NCI-H82 treated with DMSO at 0.1 percent for 48 hours (cell line): ENCODE data around the gene TLL2.

ENCODE experiments used
- DNase-seq: peaks from one replicate; lab custom pipeline; 2025; ENCODE audit not compliant: unreplicated experiment; lab: John Stamatoyannopoulos, UW

TLL2 gene

GRCh38 chr10:96367470-96367869 is 146.3 kb downstream of the TLL2 start:
- no peak for DNase-seq

DNA sequence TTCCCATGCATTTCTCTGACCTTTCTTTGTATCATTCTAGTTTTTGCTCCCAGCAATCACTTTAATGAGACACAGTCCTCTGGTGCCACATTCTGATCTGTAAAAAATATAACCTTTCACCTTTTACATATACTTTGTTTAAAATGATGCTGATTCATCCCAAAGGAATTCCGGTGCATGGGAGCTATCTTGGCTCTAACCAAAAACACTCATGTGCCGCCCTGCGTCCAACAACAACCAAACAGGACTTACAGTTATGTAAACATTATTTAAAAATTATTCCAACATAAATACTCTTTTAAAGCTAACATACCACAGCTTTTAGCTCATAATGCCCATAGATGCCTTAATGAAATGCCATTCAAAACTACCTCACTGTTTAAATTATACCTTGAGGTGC is 147.2 kb downstream of the TLL2 start:
- DNase-seq = no peak

DNA sequence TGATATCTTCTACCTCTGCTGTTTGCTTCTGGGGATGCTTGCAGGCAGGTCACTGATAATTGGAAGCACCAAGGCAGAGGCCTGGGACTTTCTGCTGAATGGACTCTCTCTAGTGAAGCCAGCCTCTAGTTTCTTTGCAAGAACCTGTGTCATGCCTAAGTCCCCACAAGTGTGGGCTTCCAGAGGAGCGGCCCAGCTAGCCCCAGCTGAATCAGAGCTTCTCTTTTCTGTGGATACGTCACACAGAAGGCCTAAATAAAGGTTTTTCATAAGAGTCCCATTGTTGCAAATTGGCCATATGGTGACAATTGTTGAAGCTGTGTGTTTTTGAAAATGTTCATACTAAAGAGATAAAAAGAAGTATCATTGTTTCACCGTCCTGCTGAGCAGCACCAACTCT is 148.2 kb downstream of the TLL2 start:
- no peak for DNase-seq

DNA sequence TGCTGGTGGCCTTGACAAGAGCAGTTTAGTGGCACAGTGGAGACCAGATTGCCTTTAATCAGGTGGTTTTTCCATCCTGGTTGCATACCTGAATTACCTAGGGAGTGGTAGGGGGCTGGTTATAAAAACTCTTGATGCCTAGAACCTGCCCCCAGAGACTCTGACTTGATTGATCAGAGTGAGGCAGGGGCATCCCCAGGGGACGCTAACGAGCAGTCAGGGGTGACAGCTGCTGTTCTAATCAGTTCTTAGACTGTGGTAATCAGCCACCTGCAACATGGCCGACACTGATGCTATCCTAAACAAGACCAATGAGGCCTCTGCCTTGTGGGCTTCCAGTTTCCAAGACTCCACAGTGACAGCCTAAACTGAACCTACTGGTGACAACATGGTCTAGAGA is 153.0 kb downstream of the TLL2 start:
- no peak for DNase-seq

- no peak for DNase-seq
These were observed 153.4 kb downstream of the TLL2 start for GRCh38 chr10:96360331-96360730.

- DNase-seq = no peak
These were observed 154.1 kb downstream of the TLL2 start for GRCh38 chr10:96359616-96360015.

DNA sequence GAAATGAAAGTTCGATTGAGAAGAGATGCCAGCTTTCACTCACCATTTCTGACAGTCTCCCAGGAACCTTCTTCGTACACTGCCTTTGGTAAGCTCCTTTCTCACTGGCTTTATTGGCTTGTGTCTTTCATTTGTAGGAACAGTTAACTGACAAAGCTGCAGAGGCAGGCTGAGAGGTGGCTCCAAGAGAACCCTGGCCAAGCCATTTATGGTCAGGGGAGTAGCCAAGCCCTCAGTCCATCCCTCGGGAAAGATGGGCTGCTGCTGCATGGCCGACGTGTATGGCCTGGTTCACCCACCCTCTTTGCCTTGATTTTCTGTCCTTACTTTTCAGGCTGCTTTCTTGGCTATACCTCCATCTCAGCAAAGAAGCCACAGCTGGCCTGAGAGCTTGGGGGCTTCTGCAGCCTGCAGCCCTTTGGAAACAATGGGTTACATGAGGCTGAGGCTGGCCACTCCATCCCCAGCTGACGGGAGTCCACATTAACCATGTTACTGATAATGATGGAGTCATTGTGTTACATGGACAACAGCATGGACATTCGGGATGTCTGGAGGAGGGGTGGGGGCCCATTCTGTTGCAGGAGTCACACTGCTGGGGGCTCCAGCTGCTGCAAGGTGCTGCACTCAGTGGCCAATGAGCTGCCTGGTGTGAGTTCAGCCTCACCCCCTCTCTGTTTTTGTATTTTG is 154.7 kb downstream of the TLL2 start, which contains the start of gene OPALIN:
OPALIN (minus strand) TSS at position 152 of the 690 bp plus-strand sequence; CDS start at position 46, 106 bp downstream.
- DNase-seq = no peak

GRCh38 chr10:96357038-96357620 is 156.6 kb downstream of the TLL2 start:
- no peak for DNase-seq

DNA sequence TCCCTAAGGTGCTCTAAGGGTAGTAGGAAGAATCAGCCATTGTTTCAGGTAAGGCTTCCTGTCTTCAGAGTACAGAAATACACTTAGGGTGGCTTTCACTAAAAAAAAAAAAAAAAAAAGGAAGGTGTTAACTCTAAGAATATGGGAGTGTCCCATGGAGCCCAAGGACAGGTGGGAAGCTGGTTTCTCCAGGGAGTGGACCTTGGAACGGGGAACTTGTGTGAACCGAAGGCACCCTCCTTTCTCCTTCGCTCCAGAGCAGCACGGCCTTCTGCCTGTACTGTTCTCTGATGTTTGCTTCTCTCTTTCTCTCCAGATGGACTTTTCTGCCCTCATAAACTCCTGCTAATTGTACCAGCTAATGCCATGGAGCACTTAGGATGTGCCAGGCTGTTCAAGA is 161.1 kb downstream of the TLL2 start:
- no peak for DNase-seq

GRCh38 chr10:96352027-96352426 is 161.7 kb downstream of the TLL2 start:
- DNase-seq = no peak

DNA sequence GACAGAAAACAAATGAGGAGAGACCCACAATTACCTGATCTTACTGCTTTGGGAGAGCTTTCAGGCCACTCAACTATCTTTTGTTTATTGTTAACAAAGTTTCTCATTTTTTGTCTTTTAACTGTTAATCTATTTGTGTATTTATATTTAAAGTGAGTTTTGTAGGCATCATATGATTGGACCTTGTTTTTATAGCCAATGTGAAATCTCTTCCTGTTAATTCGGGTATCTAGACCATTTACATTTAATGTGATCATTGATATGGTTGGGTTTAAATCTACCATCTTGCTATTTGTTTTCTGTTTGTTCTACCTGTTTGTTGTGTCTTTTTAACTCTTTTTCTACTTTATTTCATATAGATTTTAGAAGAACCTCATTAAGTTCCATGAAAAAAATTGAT is 167.4 kb downstream of the TLL2 start:
- DNase-seq = no peak

- no peak for DNase-seq
These were observed 168.5 kb downstream of the TLL2 start for GRCh38 chr10:96345222-96345621.

- DNase-seq = no peak
These were observed 169.5 kb downstream of the TLL2 start for GRCh38 chr10:96344178-96344577.

DNA sequence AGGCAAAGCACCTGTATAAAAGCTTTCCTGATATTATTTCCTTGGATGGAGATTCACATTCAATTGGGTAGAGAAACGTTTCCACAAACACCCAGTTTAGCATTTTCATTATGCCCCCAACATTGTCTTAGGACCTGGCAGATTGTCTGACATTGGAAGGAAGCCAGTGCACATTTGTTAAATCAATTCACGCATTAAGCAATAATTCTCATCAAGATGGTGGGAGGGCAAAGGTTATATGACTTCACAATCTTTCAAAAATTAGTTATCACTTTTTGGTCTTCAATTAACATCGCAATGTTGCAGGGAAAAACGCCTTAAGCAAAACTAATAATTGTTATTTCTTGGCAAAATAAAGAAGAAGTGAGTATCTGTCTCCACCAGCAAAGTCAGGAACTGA is 171.3 kb downstream of the TLL2 start:
- no peak for DNase-seq

- DNase-seq = no peak
These were observed 172.2 kb downstream of the TLL2 start for GRCh38 chr10:96341219-96342182.

DNA sequence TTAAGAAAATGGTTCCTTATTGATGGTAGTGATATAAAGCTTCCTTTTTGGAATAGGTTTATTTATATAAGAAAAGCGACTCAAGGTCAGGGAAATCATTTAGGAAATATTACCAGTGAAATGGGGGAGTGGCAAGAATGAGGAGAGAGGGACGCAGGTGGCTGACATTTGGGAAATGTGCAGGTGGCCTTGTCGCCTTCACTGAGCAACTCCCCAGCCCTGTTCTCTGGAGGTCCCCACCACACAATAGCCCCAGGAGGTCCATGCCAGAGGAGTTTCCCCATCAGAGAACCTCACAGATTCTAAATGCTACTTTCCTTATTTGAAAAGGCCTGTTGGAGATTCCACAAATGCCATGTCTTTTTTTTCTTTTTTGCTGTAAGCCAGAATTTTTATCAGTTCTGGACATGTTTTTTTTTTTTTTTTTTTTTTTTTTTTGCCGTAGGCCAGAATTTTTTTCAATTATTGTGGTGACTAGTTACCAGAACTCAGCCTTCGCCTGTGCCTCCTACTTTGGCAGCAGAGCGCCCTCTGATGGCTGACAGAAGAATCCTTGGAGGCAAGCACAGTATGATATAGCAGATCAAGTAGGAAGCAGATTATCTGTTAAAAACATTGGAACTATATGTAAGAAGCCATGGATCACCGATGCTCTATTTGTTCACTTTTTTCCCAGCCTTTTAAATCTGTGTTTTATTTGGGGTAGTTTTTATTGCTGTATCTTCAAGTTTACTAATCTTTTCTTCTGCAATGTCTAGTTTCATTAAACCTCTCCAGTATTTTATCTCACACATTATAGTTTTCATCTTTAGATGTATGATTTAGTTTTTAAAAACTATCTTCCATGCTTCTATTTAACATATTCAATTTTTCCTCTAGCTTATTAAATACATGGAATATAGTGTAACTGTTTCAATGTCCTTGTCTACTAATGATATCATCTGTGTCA is 173.5 kb downstream of the TLL2 start:
- DNase-seq = peak; percentile 51

GRCh38 chr10:96339383-96339782 is 174.3 kb downstream of the TLL2 start:
- DNase-seq = no peak

- no peak for DNase-seq
These were observed 175.3 kb downstream of the TLL2 start for GRCh38 chr10:96338279-96338925.

GRCh38 chr10:96337106-96337505 is 176.6 kb downstream of the TLL2 start:
- DNase-seq = no peak
